Fibroblast of lung (primary cell): ENCODE data around the gene IGF2R.

Experiments used
- CTCF ChIP-seq, 2 donors: IDR thresholded peaks in 1 of 2; conservative IDR thresholded peaks in 1 of 2; 1 replicate in 1 of 2; 2 replicates in 1 of 2; pipeline ENCODE4 v1.5.1; 2011 to 2012; ENCODE audit warnings: low read length in 2 of 2, control low read depth in 1 of 2, inconsistent platforms in 1 of 2, low read depth in 1 of 2, mild to moderate bottlenecking in 1 of 2
- EZH2 ChIP-seq: IDR thresholded peaks from 2 replicates; pipeline ENCODE4 v1.5.1; 2012; ENCODE audit warnings: low read length, control low read depth, mild to moderate bottlenecking; ENCODE audit errors: missing control alignments

GRCh38 chr6:159969921-159970320, 1.0 kb downstream of the IGF2R start:
- TF ChIP-seq CTCF (conservative IDR thresholded peaks at IDR 0.05 in 1 of 2, IDR thresholded peaks at IDR 0.05 in 1 of 2; ENCODE audit: low read depth in 1 of 2, low read length in 2 of 2) (no peak), EZH2 (no peak)
